ENCODE results near the gene NUTM2G.
"Not testable (repeated sequence)": the region's sequence is repeated elsewhere in the genome, so short reads cannot be mapped to it uniquely, and the experiment has no call there.

Gene NUTM2G

GRCh38 chr9:96934097-96934496 is 5.5 kb downstream of the NUTM2G start:
- not testable (repeated sequence) for H3K9me3 Mint-ChIP-seq; H3K36me3 Mint-ChIP-seq (ENCODE audit: low read depth); H3K27ac Mint-ChIP-seq; H3K27me3 Mint-ChIP-seq (ENCODE audit: low read depth); H3K4me3 Mint-ChIP-seq; H3K4me1 Mint-ChIP-seq (ENCODE audit: low read depth)

- not testable (repeated sequence) for H3K4me3 Mint-ChIP-seq; H3K9me3 Mint-ChIP-seq; H3K4me1 Mint-ChIP-seq (ENCODE audit: low read depth); H3K27ac Mint-ChIP-seq; H3K27me3 Mint-ChIP-seq (ENCODE audit: low read depth); H3K36me3 Mint-ChIP-seq (ENCODE audit: low read depth)
Observed at GRCh38 chr9:96934706-96935105, 6.1 kb downstream of the NUTM2G start.

GRCh38 chr9:96935401-96935800 is 6.8 kb downstream of the NUTM2G start:
- not testable (repeated sequence) for H3K27me3 Mint-ChIP-seq (ENCODE audit: low read depth); H3K27ac Mint-ChIP-seq; H3K4me3 Mint-ChIP-seq; H3K36me3 Mint-ChIP-seq (ENCODE audit: low read depth); H3K4me1 Mint-ChIP-seq (ENCODE audit: low read depth); H3K9me3 Mint-ChIP-seq

- not testable (repeated sequence) for H3K27ac Mint-ChIP-seq, H3K4me3 Mint-ChIP-seq
Observed at GRCh38 chr9:96937442-96937841, 8.8 kb downstream of the NUTM2G start.

GRCh38 chr9:96938957-96939665 is 10.5 kb downstream of the NUTM2G start:
- not testable (repeated sequence) for H3K27ac Mint-ChIP-seq; H3K4me1 Mint-ChIP-seq (ENCODE audit: low read depth); H3K36me3 Mint-ChIP-seq (ENCODE audit: low read depth); H3K4me3 Mint-ChIP-seq; H3K27me3 Mint-ChIP-seq (ENCODE audit: low read depth); H3K9me3 Mint-ChIP-seq

More at GRCh38 chr9:96937442-96937841, 8.8 kb downstream of the NUTM2G start:
- not testable (repeated sequence) for H3K9me3 Mint-ChIP-seq; H3K36me3 Mint-ChIP-seq (ENCODE audit: low read depth); H3K27me3 Mint-ChIP-seq (ENCODE audit: low read depth); H3K4me1 Mint-ChIP-seq (ENCODE audit: low read depth)

GRCh38 chr9:96940982-96941381 is 12.3 kb downstream of the NUTM2G start:
- not testable (repeated sequence) for H3K4me3 Mint-ChIP-seq; H3K27me3 Mint-ChIP-seq (ENCODE audit: low read depth); H3K4me1 Mint-ChIP-seq (ENCODE audit: low read depth); H3K9me3 Mint-ChIP-seq; H3K27ac Mint-ChIP-seq; H3K36me3 Mint-ChIP-seq (ENCODE audit: low read depth)

GRCh38 chr9:96941628-96942027 is 13.0 kb downstream of the NUTM2G start:
- H3K9me3 Mint-ChIP-seq, H3K27ac Mint-ChIP-seq: not testable (repeated sequence)

GRCh38 chr9:96942181-96942580 is 13.5 kb downstream of the NUTM2G start:
- H3K4me3 Mint-ChIP-seq; H3K4me1 Mint-ChIP-seq (ENCODE audit: low read depth); H3K27me3 Mint-ChIP-seq (ENCODE audit: low read depth); H3K9me3 Mint-ChIP-seq; H3K27ac Mint-ChIP-seq; H3K36me3 Mint-ChIP-seq (ENCODE audit: low read depth): not testable (repeated sequence)

More at GRCh38 chr9:96941628-96942027, 13.0 kb downstream of the NUTM2G start:
- not testable (repeated sequence) for H3K27me3 Mint-ChIP-seq (ENCODE audit: low read depth); H3K4me3 Mint-ChIP-seq; H3K4me1 Mint-ChIP-seq (ENCODE audit: low read depth); H3K36me3 Mint-ChIP-seq (ENCODE audit: low read depth)

GRCh38 chr9:96949346-96949745 is 20.7 kb downstream of the NUTM2G start:
- H3K27me3 Mint-ChIP-seq (ENCODE audit: low read depth); H3K36me3 Mint-ChIP-seq (ENCODE audit: low read depth); H3K4me1 Mint-ChIP-seq (ENCODE audit: low read depth); H3K9me3 Mint-ChIP-seq; H3K4me3 Mint-ChIP-seq; H3K27ac Mint-ChIP-seq: not testable (repeated sequence)

GRCh38 chr9:96950539-96950938 is 21.9 kb downstream of the NUTM2G start:
- H3K27me3 Mint-ChIP-seq (ENCODE audit: low read depth); H3K4me3 Mint-ChIP-seq; H3K4me1 Mint-ChIP-seq (ENCODE audit: low read depth); H3K9me3 Mint-ChIP-seq; H3K36me3 Mint-ChIP-seq (ENCODE audit: low read depth); H3K27ac Mint-ChIP-seq: not testable (repeated sequence)

GRCh38 chr9:96967591-96967990 is 38.9 kb downstream of the NUTM2G start:
- H3K27ac Mint-ChIP-seq; H3K4me3 Mint-ChIP-seq; H3K36me3 Mint-ChIP-seq (ENCODE audit: low read depth); H3K9me3 Mint-ChIP-seq; H3K4me1 Mint-ChIP-seq (ENCODE audit: low read depth); H3K27me3 Mint-ChIP-seq (ENCODE audit: low read depth): not testable (repeated sequence)

GRCh38 chr9:96972552-96972951 is 43.9 kb downstream of the NUTM2G start:
- H3K27ac Mint-ChIP-seq; H3K36me3 Mint-ChIP-seq (ENCODE audit: low read depth); H3K4me3 Mint-ChIP-seq; H3K9me3 Mint-ChIP-seq; H3K27me3 Mint-ChIP-seq (ENCODE audit: low read depth); H3K4me1 Mint-ChIP-seq (ENCODE audit: low read depth): not testable (repeated sequence)

- H3K4me1 Mint-ChIP-seq (ENCODE audit: low read depth); H3K27me3 Mint-ChIP-seq (ENCODE audit: low read depth); H3K36me3 Mint-ChIP-seq (ENCODE audit: low read depth); H3K4me3 Mint-ChIP-seq; H3K27ac Mint-ChIP-seq; H3K9me3 Mint-ChIP-seq: not testable (repeated sequence)
Observed at GRCh38 chr9:96974037-96974436, 45.4 kb downstream of the NUTM2G start.

- H3K4me1 Mint-ChIP-seq (ENCODE audit: low read depth); H3K36me3 Mint-ChIP-seq (ENCODE audit: low read depth); H3K27ac Mint-ChIP-seq; H3K4me3 Mint-ChIP-seq; H3K9me3 Mint-ChIP-seq; H3K27me3 Mint-ChIP-seq (ENCODE audit: low read depth): not testable (repeated sequence)
Observed at GRCh38 chr9:96983496-96984122, 55.0 kb downstream of the NUTM2G start.

GRCh38 chr9:96984139-96984538 is 55.5 kb downstream of the NUTM2G start:
- H3K36me3 Mint-ChIP-seq (ENCODE audit: low read depth); H3K9me3 Mint-ChIP-seq; H3K27ac Mint-ChIP-seq; H3K27me3 Mint-ChIP-seq (ENCODE audit: low read depth); H3K4me1 Mint-ChIP-seq (ENCODE audit: low read depth); H3K4me3 Mint-ChIP-seq: not testable (repeated sequence)

- H3K27me3 Mint-ChIP-seq (ENCODE audit: low read depth); H3K9me3 Mint-ChIP-seq; H3K27ac Mint-ChIP-seq; H3K36me3 Mint-ChIP-seq (ENCODE audit: low read depth); H3K4me3 Mint-ChIP-seq; H3K4me1 Mint-ChIP-seq (ENCODE audit: low read depth): not testable (repeated sequence)
Observed at GRCh38 chr9:96984887-96985286, 56.2 kb downstream of the NUTM2G start.

Data from T-helper 1 cell treated with Interleukin-12 subunit alpha and Interleukin-12 subunit beta and Interleukin-4 antibody, amounts not matched to agents 30 μg/mL and 1 μg/mL, for 36 hours (primary cell).